ENCODE measurements around the gene SYTL2.

Gene SYTL2

GRCh38 chr11:85767246-85767945 lies 43.5 kb downstream of the SYTL2 start:
- DNase-seq (ENCODE audit: low spot score), result no peak
- no peak overlapping the region for H3K27ac ChIP-seq
- POLR2A ChIA-PET (ENCODE audit: low non-redundant PET), result no interaction called here
- CTCF ChIA-PET, result no interaction called here
- TF ChIP-seq CTCF (conservative IDR thresholded peaks at IDR 0.05; ENCODE audit: low read depth), result no peak

DNA sequence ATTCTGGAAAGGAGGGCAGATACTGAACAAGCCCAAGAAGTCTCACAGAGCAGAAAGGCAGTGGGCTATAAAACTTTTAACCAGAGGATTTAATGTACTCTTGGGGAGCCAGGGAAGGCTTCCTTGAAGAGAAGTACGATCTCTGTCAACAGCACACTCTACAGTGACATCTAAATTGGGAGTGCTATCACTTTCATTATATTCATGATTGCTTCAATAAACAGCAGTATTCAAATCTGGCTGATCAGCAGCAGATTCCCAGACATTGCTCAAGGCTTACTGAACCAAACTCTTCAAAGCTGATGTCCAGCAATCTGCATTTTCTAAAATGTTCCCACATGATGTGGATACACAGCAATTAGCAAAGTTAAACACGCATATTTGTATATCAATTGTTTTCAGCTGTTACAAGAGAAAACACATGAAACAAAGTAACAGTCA lies 44.2 kb downstream of the SYTL2 start:
- no peak for TF ChIP-seq CTCF (conservative IDR thresholded peaks at IDR 0.05; ENCODE audit: low read depth)
- CTCF ChIA-PET, result no interaction called here
- H3K27ac ChIP-seq, result no peak overlapping the region
- POLR2A ChIA-PET (ENCODE audit: low non-redundant PET), result no interaction called here
- no peak for DNase-seq (ENCODE audit: low spot score)

- POLR2A ChIA-PET (ENCODE audit: low non-redundant PET), result no interaction called here
- TF ChIP-seq CTCF (conservative IDR thresholded peaks at IDR 0.05; ENCODE audit: low read depth), result no peak
Measured at GRCh38 chr11:85764796-85765195, 46.1 kb downstream of the SYTL2 start.

GRCh38 chr11:85762226-85762625 lies 48.7 kb downstream of the SYTL2 start:
- no peak for TF ChIP-seq CTCF (conservative IDR thresholded peaks at IDR 0.05; ENCODE audit: low read depth)
- no peak for DNase-seq (ENCODE audit: low spot score)
- POLR2A ChIA-PET (ENCODE audit: low non-redundant PET), result no interaction called here
- CTCF ChIA-PET, result interaction anchor here (0.6 kb wide), 1 partner anchor 9 kb away, joined by 5 read pairs; no protein-coding TSS in a partner anchor
- H3K27ac ChIP-seq, result no peak overlapping the region

More at GRCh38 chr11:85764796-85765195, 46.1 kb downstream of the SYTL2 start:
- no peak overlapping the region for H3K27ac ChIP-seq
- CTCF ChIA-PET, result no interaction called here
- no peak for DNase-seq (ENCODE audit: low spot score)

DNA sequence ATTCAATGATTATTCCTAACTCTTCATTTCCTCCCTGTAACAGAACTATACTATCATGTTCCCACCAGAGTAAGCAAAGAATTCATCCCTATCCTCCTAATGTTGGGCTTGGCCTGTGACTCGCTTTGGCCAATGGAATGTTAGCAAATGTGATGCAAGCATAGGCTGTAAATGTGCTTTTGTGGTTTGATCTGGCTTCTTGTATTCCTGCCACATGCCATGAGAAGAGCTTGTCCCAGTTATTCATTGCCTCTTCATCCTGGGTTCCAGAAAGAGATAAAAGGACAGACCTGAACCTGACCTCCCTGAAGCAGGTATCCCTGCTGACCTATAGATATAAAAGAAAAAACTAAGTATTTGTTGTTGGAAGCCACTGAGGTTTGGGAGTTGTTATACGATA lies 51.0 kb downstream of the SYTL2 start:
- ChIA-PET CTCF (no interaction called here), POLR2A (ENCODE audit: low non-redundant PET) (no interaction called here)
- no peak for TF ChIP-seq CTCF (conservative IDR thresholded peaks at IDR 0.05; ENCODE audit: low read depth)
- H3K27ac ChIP-seq, result no peak overlapping the region
- peak; percentile 12 for DNase-seq (ENCODE audit: low spot score)

DNA sequence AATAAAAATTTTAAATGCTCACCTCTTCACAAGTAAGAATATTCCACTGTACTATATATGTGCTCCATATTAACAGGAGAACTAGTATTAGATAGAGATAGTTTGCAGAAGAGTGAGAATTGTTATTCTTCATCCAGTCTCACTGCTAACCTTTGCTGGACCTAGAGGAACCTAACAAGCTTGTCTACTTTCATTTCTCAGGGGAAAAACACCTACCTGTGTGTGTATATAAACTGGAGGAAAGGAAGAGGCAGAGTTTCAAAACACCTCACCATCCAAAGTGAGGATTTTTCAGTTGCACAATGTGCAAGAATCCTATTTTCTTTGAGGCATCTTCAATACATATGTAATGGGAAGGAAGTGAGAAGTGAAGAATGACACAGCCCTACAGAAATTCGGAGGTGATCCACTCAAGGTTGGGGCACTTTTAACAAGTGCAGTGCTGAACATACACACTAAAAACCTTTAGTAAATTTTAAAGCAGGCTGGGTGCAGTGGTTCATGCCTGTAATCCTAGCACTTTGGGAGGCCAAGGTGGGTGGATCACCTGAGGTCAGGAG lies 52.4 kb downstream of the SYTL2 start:
- CTCF ChIA-PET, result no interaction called here
- no peak overlapping the region for H3K27ac ChIP-seq
- TF ChIP-seq CTCF (conservative IDR thresholded peaks at IDR 0.05; ENCODE audit: low read depth), result no peak
- POLR2A ChIA-PET (ENCODE audit: low non-redundant PET), result no interaction called here
- DNase-seq (ENCODE audit: low spot score), result no peak
